Fibroblast of pulmonary artery (primary cell): ENCODE measurements around the gene PHLDB2.

Experiments
- DNase-seq: peaks from one replicate; pipeline ENCODE4 v3.0.0-alpha.2; 2010; ENCODE audit warnings: low read depth
- H3K4me3 ChIP-seq: replicated peaks from 2 replicates; pipeline ENCODE4 v1.5.1; 2011; ENCODE audit warnings: low read depth, mild to moderate bottlenecking, control low read depth, low read length, moderate library complexity
- TF ChIP-seq, protein P1 (sequence below): IDR thresholded peaks from 2 replicates; pipeline ENCODE4 v1.5.1; 2011; ENCODE audit warnings: mild to moderate bottlenecking, control low read depth, low read length, inconsistent platforms; ENCODE audit errors: missing control alignments

PHLDB2 gene

DNA sequence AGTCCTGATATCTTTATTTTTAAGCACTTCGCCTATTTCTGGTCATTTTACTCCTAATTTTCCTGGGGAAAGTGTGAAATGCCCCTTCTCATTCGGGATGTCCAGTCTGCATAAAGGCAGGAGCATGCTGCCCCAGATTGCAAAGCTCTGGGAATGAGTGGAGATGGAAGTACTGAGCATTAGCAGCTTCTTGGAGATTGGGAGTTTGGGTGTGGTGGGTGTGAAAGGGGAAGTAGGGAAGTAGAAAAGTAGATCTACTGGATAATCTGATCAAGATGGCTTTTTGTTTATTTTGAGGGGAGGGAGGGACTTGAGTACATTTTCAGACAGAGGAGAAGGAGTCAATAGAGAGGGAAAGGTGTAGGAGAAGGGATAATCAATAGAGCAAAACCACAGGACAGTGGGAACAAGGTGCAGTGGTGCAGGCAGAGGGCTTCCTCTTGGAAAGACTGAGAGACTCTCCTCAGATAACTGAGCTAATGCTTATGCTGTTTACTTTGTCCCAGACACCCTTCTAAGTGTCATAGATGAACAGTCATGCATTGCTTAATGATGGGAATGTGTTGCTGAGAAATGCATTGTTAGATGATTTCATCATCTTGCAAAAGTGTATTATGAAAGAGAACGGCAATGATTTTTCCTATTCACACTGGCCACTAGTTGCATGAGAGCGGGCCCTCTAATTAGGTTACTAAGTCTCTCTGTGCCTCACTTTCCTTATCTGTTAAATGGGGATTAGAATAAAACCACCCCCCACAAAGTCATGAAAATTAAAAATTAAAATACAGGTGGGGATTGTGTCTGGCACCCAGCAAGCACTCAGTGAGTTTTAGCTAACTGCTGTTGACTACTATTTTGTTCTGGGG is 45.5 kb downstream of the PHLDB2 start:
- H3K4me3 ChIP-seq = no peak overlapping the region
- DNase-seq = peak; percentile 96

DNA sequence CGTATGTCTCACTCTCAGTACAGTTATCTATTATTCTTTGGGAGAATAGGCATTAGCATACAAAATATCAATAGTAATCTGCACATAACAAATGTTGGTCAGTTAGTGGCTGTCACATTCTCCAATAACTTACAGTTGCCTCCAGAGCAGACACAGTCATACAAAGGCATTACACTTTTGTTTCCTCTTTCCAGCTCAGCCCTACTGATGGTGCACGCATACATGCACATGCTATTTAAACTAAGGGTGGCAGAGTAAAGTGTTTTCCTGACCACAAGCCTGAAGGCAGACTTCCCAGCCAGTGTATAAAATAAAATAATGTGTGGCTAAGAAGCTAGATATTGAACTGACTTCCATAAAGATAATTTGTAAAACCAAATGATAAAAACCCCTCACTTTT is 47.6 kb downstream of the PHLDB2 start:
- no peak overlapping the region for H3K4me3 ChIP-seq
- TF ChIP-seq, protein P1, sequence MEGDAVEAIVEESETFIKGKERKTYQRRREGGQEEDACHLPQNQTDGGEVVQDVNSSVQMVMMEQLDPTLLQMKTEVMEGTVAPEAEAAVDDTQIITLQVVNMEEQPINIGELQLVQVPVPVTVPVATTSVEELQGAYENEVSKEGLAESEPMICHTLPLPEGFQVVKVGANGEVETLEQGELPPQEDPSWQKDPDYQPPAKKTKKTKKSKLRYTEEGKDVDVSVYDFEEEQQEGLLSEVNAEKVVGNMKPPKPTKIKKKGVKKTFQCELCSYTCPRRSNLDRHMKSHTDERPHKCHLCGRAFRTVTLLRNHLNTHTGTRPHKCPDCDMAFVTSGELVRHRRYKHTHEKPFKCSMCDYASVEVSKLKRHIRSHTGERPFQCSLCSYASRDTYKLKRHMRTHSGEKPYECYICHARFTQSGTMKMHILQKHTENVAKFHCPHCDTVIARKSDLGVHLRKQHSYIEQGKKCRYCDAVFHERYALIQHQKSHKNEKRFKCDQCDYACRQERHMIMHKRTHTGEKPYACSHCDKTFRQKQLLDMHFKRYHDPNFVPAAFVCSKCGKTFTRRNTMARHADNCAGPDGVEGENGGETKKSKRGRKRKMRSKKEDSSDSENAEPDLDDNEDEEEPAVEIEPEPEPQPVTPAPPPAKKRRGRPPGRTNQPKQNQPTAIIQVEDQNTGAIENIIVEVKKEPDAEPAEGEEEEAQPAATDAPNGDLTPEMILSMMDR = no peak
- DNase-seq = no peak

More for the DNA sequence above, 45.5 kb downstream of the PHLDB2 start:
- TF ChIP-seq, protein P1 = peak; percentile 36

DNA sequence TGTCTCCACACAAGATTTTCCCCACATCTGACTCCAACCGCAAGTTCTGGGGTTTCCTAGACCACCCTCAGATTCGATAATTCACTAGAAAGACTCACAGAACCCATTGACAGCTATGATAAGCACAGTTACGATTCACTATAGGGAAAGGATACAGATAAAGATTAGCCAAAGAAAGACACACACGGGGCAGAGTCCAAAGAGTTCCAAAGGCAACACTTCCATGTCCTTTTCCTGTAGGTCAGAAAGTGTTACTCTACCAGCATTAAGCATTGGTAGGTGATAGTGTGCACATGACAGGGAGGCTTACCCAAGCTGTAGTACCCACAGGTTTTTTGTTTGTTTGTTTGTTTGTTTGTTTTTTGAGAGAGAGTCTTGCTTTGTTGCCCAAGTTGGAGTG is 48.1 kb downstream of the PHLDB2 start:
- H3K4me3 ChIP-seq = no peak overlapping the region
- no peak for DNase-seq
- TF ChIP-seq, protein P1 = no peak

DNA sequence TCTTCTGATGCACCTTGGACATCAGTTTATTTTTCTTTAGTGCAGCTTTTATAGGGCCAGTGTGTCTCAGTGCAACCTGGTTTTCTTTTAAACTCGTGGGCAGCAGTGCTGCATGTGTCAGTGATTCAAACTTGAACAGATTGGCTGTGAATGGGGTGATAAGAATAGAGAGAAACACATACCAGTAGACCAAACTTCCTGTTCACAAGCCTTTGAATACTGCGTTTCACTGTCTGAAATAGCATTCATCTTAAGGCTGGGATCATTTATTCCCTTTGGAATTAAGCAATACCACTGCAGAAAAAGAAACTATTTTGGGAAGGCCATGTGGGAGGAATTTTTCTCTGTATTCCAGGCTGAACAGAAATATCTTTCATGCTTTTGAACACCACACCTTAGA is 51.7 kb downstream of the PHLDB2 start:
- DNase-seq = peak; percentile 92
- H3K4me3 ChIP-seq = no peak overlapping the region
- TF ChIP-seq, protein P1 = no peak

DNA sequence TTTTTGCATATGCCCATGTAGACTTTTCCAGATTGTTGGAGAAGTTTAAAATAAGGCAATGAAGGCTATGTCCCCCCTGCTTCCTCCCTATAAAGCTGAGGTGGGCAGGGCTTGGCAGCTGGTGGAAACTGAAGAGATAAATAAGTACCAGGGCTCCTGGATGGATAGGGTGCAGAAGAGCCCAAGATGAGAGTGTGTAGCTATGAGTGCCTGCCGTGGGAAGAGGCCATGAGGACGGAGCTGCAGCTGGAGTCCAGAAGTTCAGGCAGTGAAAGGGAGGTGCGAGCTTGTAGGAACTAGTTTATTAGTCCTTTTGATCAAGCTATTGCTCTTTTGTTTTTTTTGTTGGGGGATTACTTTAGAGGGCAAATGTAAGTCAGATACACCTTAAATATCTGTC is 52.4 kb downstream of the PHLDB2 start:
- TF ChIP-seq, protein P1 = no peak
- H3K4me3 ChIP-seq = no peak overlapping the region
- DNase-seq = no peak

DNA sequence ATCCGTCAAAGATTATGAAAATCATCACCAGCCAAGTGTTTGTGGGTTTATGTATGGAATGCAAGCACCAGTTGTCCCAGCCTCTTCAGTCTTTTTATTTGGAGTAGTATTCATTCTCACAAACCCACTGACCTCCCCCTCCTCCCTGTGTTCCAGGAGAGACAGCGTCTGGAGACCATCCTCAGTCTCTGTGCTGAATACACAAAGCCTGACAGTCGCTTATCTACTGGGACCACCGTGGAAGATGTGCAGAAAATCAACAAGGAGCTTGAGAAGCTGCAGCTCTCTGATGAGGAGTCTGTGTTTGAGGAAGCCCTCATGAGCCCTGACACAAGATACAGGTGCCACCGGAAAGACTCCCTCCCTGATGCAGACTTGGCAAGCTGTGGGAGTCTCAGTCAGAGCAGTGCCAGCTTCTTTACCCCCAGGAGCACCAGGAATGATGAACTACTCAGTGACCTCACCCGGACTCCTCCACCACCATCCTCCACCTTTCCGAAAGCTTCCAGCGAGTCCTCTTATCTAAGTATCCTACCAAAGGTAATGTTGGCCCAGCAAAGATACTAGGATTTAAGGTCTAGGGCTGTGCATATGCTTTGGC is 54.2 kb downstream of the PHLDB2 start:
- TF ChIP-seq, protein P1 = no peak
- H3K4me3 ChIP-seq = no peak overlapping the region
- DNase-seq = no peak
